Cardiac septum (tissue), 1 donor: ENCODE results near the gene PRKCH. TPM values are rescaled to one million over a fixed set of nuclear protein-coding genes. Genes with fewer than 3 reads are reported as not detected.
A peak's percentile ranks its signal among the peaks of the same experiment; 100 is the strongest.

Experiments
- DNase-seq: peaks from one replicate; pipeline ENCODE4 v3.0.0-alpha.2; 2020; ENCODE audit warnings: low spot score
- intact Hi-C: fragments of 100-400 bp; cut with DNase I; formaldehyde crosslinking; loops from one replicate; pipeline ENCODE4 v1.14.0; 2022
- total RNA-seq: library from RNA; stranded (reverse); fragmentation: NEBNext Ultra II Directional; extraction: Animal tissue kit (Norgen Biotek cat#: 25700); gene quantifications from one replicate; pipeline ENCODE4 v1.2.1, GENCODE V29; 2021
- donor health status: DM: no; HTN: no; CAD: no.

PRKCH gene
- total RNA-seq, 1 donor from 2014 or later: 17.0 TPM

- no peak for DNase-seq
- intact Hi-C loops: no loop called here
Observed at GRCh38 chr14:61435563-61436337, 114.4 kb downstream of the PRKCH start.

- intact Hi-C loops: no loop called here
- DNase-seq: no peak
Observed at GRCh38 chr14:61437381-61437780, 116.0 kb downstream of the PRKCH start.

GRCh38 chr14:61438036-61438435, 116.7 kb downstream of the PRKCH start:
- no peak for DNase-seq
- intact Hi-C loops: no loop called here

GRCh38 chr14:61438497-61438859, 117.1 kb downstream of the PRKCH start:
- DNase-seq: no peak
- intact Hi-C loops: no loop called here

- intact Hi-C loops: no loop called here
- no peak for DNase-seq
Observed at GRCh38 chr14:61438860-61439765, 117.7 kb downstream of the PRKCH start.

- DNase-seq: no peak
- intact Hi-C loops: no loop called here
Observed at GRCh38 chr14:61439779-61440418, 118.5 kb downstream of the PRKCH start.

- intact Hi-C loops: no loop called here
- no peak for DNase-seq
Observed at GRCh38 chr14:61443481-61443880, 122.1 kb downstream of the PRKCH start.

GRCh38 chr14:61444215-61444768, 122.9 kb downstream of the PRKCH start:
- DNase-seq: no peak
- intact Hi-C loops: no loop called here

- no peak for DNase-seq
- intact Hi-C loops: loop anchor here (10.0 kb wide), 1 partner anchor 673 kb away; no protein-coding TSS in a partner anchor
Observed at GRCh38 chr14:61451491-61451890, 130.1 kb downstream of the PRKCH start.

- intact Hi-C loops: loop anchor here (10.0 kb wide), 1 partner anchor 673 kb away; no protein-coding TSS in a partner anchor
- DNase-seq: no peak
Observed at GRCh38 chr14:61451891-61452400, 130.6 kb downstream of the PRKCH start.

GRCh38 chr14:61452452-61452851, 131.1 kb downstream of the PRKCH start:
- intact Hi-C loops: loop anchor here (10.0 kb wide), 1 partner anchor 672 kb away; no protein-coding TSS in a partner anchor
- DNase-seq: no peak

- DNase-seq: no peak
- intact Hi-C loops: loop anchor here (10.0 kb wide), 1 partner anchor 672 kb away; no protein-coding TSS in a partner anchor
Observed at GRCh38 chr14:61453103-61453767, 131.9 kb downstream of the PRKCH start.

GRCh38 chr14:61454545-61454944, 133.2 kb downstream of the PRKCH start:
- intact Hi-C loops: loop anchor here (10.0 kb wide), 1 partner anchor 670 kb away; no protein-coding TSS in a partner anchor

GRCh38 chr14:61455351-61455750, 134.0 kb downstream of the PRKCH start:
- no peak for DNase-seq

More at GRCh38 chr14:61454545-61454944, 133.2 kb downstream of the PRKCH start:
- DNase-seq: no peak

GRCh38 chr14:61456720-61457119, 135.3 kb downstream of the PRKCH start:
- intact Hi-C loops: loop anchor here (5.0 to 10.0 kb wide), 2 partner anchors 159 to 668 kb away; no protein-coding TSS in a partner anchor
- peak; percentile 89 for DNase-seq

More at GRCh38 chr14:61455351-61455750, 134.0 kb downstream of the PRKCH start:
- intact Hi-C loops: loop anchor here (5.0 to 10.0 kb wide), 2 partner anchors 158 to 669 kb away; no protein-coding TSS in a partner anchor

- intact Hi-C loops: loop anchor here (5.0 to 10.0 kb wide), 2 partner anchors 161 to 666 kb away; no protein-coding TSS in a partner anchor
- DNase-seq: no peak
Observed at GRCh38 chr14:61458766-61459165, 137.4 kb downstream of the PRKCH start.

- intact Hi-C loops: loop anchor here (5.0 to 10.0 kb wide), 2 partner anchors 162 to 666 kb away; no protein-coding TSS in a partner anchor
Observed at GRCh38 chr14:61459229-61459628, 137.8 kb downstream of the PRKCH start.

GRCh38 chr14:61460063-61460462, 138.7 kb downstream of the PRKCH start:
- DNase-seq: no peak

More at GRCh38 chr14:61459229-61459628, 137.8 kb downstream of the PRKCH start:
- DNase-seq: no peak

More at GRCh38 chr14:61460063-61460462, 138.7 kb downstream of the PRKCH start:
- intact Hi-C loops: loop anchor here (5.0 kb wide), 1 partner anchor 272 kb away; no protein-coding TSS in a partner anchor
